Mammary epithelial cell (primary cell): Measurements from ENCODE around the gene PAX3.

Source experiments
- CTCF ChIP-seq, 2 donors: IDR thresholded peaks in 1 of 2; conservative IDR thresholded peaks in 1 of 2; 2 replicates each; pipeline ENCODE4 v1.5.1; 2011 to 2012; ENCODE audit warnings: inconsistent platforms in 2 of 2, low read length in 2 of 2, mild to moderate bottlenecking in 2 of 2, control low read depth in 1 of 2, low read depth in 1 of 2; ENCODE audit not compliant: insufficient read depth in 1 of 2; ENCODE audit errors: extremely low read depth in 1 of 2
- EZH2 ChIP-seq: IDR thresholded peaks from 2 replicates; pipeline ENCODE4 v1.6.1; 2012; ENCODE audit warnings: low read length, inconsistent platforms, borderline replicate concordance

DNA sequence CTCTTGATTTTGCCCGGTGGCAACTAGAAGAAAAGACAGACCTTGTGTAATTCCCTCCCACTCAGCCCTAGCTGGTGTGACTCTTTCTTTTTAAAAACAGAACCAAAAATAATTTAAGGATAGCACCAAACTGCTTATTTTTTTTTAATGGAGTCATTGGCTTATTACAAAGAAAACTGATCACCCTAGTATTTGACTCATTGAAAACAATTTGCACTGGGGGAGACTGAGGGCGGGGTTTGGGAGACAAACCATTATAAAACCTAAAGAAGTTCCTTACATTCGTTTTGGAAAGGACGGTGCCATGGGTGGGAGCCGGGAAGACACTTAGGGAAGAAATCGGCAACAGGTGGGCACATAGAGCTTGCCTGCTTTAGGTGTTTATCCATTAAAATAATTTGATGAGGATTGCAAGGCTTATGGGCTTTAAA is 2.5 kb downstream of the PAX3 start:
- no peak for TF ChIP-seq CTCF (conservative IDR thresholded peaks at IDR 0.05 in 1 of 2, IDR thresholded peaks at IDR 0.05 in 1 of 2; ENCODE audit: extremely low read depth in 1 of 2, insufficient read depth in 1 of 2, low read depth in 1 of 2, low read length in 2 of 2)
- no peak for TF ChIP-seq EZH2
